Type B pancreatic cell (in vitro differentiated cells): ENCODE results near the gene FHOD3. TPM values are rescaled to one million over a fixed set of nuclear protein-coding genes. Genes with fewer than 3 reads are reported as not detected.

Experiments
- DNase-seq: peaks from one replicate; pipeline ENCODE4 v3.0.0; 2021; ENCODE audit warnings: mixed read lengths; ENCODE audit not compliant: unreplicated experiment; ENCODE audit errors: extremely low spot score
- H3K27ac Mint-ChIP-seq: 2 replicates; pipeline ENCODE4 v1.8.0; 2021; ENCODE audit warnings: mild to moderate bottlenecking, mixed read lengths
- H3K27me3 Mint-ChIP-seq: 2 replicates; pipeline ENCODE4 v1.8.0; 2021; ENCODE audit warnings: mixed read lengths
- H3K36me3 Mint-ChIP-seq: 2 replicates; pipeline ENCODE4 v1.8.0; 2021; ENCODE audit warnings: mixed read lengths
- H3K4me1 Mint-ChIP-seq: one replicate; pipeline ENCODE4 v1.8.0; 2021; ENCODE audit warnings: mixed read lengths; ENCODE audit not compliant: unreplicated experiment
- H3K4me3 Mint-ChIP-seq: 2 replicates; pipeline ENCODE4 v1.8.0; 2021; ENCODE audit warnings: mild to moderate bottlenecking, mixed read lengths
- H3K9me3 Mint-ChIP-seq: 2 replicates; pipeline ENCODE4 v1.8.0; 2021; ENCODE audit warnings: mixed read lengths
- CTCF ChIP-seq: fragments of 200-600 bp; sonication (generic); conservative IDR thresholded peaks from 2 replicates; pipeline ENCODE4 v1.5.0; 2021; ENCODE audit warnings: antibody characterized with exemption, mild to moderate bottlenecking
- total RNA-seq: library from RNA; stranded (reverse); gene quantifications from 2 replicates; pipeline ENCODE4 v1.2.1, GENCODE V29; 2021; ENCODE audit warnings: low replicate concordance

FHOD3 gene
- total RNA-seq, 1 donor from 2014 or later, result 5.3 TPM

- Mint-ChIP-seq H3K27me3 (no peaks in the 10 kb centered on the region), H3K27ac (no peak overlapping the region), H3K4me1 (peaks cover 23% of the 10 kb centered on the region), H3K4me3 (no peak overlapping the region), H3K9me3 (no peaks in the 10 kb centered on the region), H3K36me3 (no peaks in the 10 kb centered on the region)
- no peak for DNase-seq
- TF ChIP-seq CTCF, result peak; percentile 62
Measured at GRCh38 chr18:36582988-36583745, 285.7 kb downstream of the FHOD3 start.

- no peak overlapping the region for H3K27ac Mint-ChIP-seq
- H3K4me3 Mint-ChIP-seq, result no peak overlapping the region
- no peaks in the 10 kb centered on the region for H3K36me3 Mint-ChIP-seq
- DNase-seq, result no peak
- H3K27me3 Mint-ChIP-seq, result no peaks in the 10 kb centered on the region
- no peak for TF ChIP-seq CTCF
- H3K4me1 Mint-ChIP-seq, result peaks cover 3% of the 10 kb centered on the region
- no peaks in the 10 kb centered on the region for H3K9me3 Mint-ChIP-seq
Measured at GRCh38 chr18:36589857-36590543, 292.5 kb downstream of the FHOD3 start.

- no peaks in the 10 kb centered on the region for H3K36me3 Mint-ChIP-seq
- H3K4me1 Mint-ChIP-seq, result peaks cover 3% of the 10 kb centered on the region
- no peak for TF ChIP-seq CTCF
- no peak for DNase-seq
- H3K4me3 Mint-ChIP-seq, result no peak overlapping the region
- H3K27me3 Mint-ChIP-seq, result no peaks in the 10 kb centered on the region
- no peaks in the 10 kb centered on the region for H3K9me3 Mint-ChIP-seq
- H3K27ac Mint-ChIP-seq, result no peak overlapping the region
Measured at GRCh38 chr18:36590621-36591580, 293.4 kb downstream of the FHOD3 start.

GRCh38 chr18:36592282-36592681 is 294.8 kb downstream of the FHOD3 start:
- no peaks in the 10 kb centered on the region for H3K27me3 Mint-ChIP-seq
- TF ChIP-seq CTCF, result no peak
- no peaks in the 10 kb centered on the region for H3K36me3 Mint-ChIP-seq
- peaks cover 3% of the 10 kb centered on the region for H3K4me1 Mint-ChIP-seq
- no peak overlapping the region for H3K4me3 Mint-ChIP-seq
- DNase-seq, result no peak
- no peak overlapping the region for H3K27ac Mint-ChIP-seq
- no peaks in the 10 kb centered on the region for H3K9me3 Mint-ChIP-seq

GRCh38 chr18:36593001-36593400 is 295.5 kb downstream of the FHOD3 start:
- Mint-ChIP-seq H3K36me3 (no peaks in the 10 kb centered on the region), H3K9me3 (no peaks in the 10 kb centered on the region), H3K4me1 (peaks cover 3% of the 10 kb centered on the region), H3K4me3 (no peak overlapping the region), H3K27ac (no peak overlapping the region), H3K27me3 (no peaks in the 10 kb centered on the region)
- no peak for TF ChIP-seq CTCF
- DNase-seq, result no peak
